NCI-H2227 treated with DMSO at 0.1 percent for 48 hours (cell line): ENCODE data around the gene INPP4B.

Source experiments
- DNase-seq: peaks from one replicate; lab custom pipeline; 2025; lab: John Stamatoyannopoulos, UW

Gene INPP4B

DNA sequence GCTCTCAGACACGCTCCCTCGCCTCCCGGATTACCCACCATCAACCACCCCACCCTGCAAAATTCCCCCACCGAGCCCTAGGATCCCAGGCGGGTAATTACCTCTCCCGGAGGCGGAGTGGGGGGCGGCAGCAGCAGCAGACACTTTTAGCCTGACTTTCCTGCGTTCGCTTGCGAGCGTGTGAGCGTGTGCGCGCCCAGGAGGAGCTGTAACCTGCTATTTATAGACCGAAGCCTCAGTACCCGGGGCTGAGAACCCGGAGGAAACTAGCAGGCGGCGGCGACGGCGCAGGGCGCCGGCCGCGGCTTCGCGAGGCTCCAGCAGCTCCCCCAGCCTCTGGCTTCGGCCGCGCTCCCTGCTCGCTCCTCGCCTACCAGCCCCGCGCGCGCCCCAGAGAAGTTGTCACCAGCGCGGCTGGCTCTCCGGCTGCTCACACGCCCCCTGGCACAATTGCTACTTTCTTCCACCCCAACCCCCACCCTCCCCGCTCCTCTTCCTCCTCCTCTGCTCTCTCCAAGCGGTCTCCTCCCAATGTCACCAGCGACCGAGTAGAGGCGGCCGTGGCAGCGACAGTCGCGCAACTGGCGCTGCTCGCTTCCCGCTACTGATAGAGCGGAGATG lies at the start of gene INPP4B:
TSS of gene INPP4B (minus strand) at position 194 of the 621 bp plus-strand sequence.
- no peak for DNase-seq

- no peak for DNase-seq
Measured at GRCh38 chr4:142893012-142893411, 46.9 kb upstream of the INPP4B start.

GRCh38 chr4:142886566-142886965 lies 40.5 kb upstream of the INPP4B start:
- DNase-seq = no peak

- no peak for DNase-seq
Measured at GRCh38 chr4:142883040-142883832, 37.1 kb upstream of the INPP4B start.

DNA sequence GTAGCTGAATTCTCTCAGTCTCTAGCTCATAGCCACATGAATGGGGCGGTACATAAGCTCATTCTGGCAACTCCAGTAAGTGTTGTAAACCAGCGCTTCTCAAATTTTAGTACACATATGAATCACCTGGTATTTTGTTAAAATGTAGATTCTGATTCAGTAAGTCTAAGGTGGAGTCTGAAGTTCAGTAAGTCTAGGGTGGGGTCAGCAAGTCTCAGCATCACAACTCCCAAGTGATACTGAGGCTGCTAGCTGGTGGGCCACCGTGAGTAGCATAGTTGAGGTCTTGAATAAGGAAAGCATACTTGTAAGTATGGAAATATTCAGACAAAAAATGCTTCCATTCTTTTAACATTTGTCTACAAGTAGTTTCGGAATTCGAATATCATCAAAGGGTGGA lies 36.1 kb upstream of the INPP4B start:
- DNase-seq = no peak

GRCh38 chr4:142881331-142881730 lies 35.2 kb upstream of the INPP4B start:
- DNase-seq = no peak

- no peak for DNase-seq
Measured at GRCh38 chr4:142875117-142875516, 29.0 kb upstream of the INPP4B start.

DNA sequence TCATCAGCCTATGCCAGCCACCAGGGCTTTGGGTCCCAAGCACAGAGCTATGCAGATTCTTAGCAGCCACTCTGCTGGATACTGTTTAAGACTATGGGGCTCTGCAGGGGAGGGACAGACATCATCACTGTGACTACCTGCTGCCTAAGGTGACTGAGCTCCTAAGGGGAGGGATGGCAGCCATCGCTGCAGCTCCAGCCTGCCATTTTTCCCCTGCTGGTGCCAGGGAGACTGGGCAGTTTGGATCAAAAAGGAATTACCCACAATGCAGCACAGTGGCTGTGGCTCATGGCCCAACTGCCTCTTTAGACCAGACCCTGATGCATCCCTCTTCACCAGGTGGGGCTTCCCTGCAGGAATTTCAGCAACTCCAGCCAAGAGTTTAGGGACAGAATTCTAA lies 28.6 kb upstream of the INPP4B start:
- no peak for DNase-seq

DNA sequence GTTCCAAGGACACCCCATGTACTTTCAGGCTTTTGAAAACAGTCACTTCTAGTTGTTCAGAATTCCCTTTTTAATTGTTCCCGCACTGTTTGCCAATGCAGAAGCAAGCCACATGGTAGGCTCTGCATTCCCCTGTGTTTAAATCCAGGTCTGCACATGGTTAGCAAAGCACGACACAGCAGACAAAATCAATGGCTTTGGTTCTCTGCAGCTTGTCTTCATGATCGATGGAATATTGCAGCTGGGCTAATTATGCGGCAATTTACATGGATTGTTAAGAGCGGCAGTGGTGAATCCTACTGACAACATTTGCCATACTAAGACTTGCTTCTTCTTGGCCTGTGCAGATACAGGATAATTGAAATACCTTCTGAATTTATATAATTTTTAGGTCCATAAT lies 20.6 kb upstream of the INPP4B start:
- DNase-seq = no peak

- no peak for DNase-seq
Measured at GRCh38 chr4:142861351-142861750, 15.2 kb upstream of the INPP4B start.

DNA sequence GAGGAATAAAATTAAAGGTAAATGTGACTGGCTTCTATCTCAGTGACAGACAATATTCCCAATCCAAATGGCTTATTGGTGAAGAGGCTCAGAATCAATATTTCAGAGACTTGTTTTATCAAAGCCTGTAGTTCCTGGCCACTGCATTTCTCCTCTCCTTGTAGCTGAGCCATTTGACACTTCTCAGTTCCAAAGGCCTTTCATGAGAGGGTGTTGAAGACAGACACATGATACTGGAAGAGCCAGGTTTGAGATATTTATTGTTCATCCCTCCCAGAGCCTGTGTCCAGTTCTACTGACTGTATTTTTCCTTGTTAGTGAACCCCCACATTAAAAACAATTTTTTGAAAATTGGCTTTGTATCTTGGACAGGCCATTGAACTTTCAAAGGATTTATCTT lies 12.9 kb upstream of the INPP4B start:
- DNase-seq = no peak

- no peak for DNase-seq
Measured at GRCh38 chr4:142858446-142858845, 12.3 kb upstream of the INPP4B start.

DNA sequence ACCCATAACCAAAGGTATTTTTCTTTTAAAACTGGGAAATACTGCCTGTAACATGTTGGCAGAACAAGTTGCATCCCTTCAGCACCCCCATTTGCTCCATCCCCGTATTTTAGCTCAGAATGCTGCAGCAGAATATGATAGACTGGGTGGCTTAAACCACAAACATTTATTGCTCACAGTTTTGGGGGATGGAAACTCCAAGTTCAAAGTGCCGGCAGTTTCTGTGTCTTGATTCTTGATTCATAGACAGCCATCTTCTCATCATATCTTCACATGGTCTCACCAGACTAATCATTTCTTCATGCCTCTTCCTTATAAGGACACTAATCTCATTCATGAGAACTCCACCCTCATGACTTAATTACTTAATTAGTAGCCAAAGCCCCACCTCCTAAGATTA lies 10.5 kb upstream of the INPP4B start:
- no peak for DNase-seq

GRCh38 chr4:142850478-142850877 lies 4.4 kb upstream of the INPP4B start:
- no peak for DNase-seq

- no peak for DNase-seq
Measured at GRCh38 chr4:142846729-142847596, 862 bp upstream of the INPP4B start.

DNA sequence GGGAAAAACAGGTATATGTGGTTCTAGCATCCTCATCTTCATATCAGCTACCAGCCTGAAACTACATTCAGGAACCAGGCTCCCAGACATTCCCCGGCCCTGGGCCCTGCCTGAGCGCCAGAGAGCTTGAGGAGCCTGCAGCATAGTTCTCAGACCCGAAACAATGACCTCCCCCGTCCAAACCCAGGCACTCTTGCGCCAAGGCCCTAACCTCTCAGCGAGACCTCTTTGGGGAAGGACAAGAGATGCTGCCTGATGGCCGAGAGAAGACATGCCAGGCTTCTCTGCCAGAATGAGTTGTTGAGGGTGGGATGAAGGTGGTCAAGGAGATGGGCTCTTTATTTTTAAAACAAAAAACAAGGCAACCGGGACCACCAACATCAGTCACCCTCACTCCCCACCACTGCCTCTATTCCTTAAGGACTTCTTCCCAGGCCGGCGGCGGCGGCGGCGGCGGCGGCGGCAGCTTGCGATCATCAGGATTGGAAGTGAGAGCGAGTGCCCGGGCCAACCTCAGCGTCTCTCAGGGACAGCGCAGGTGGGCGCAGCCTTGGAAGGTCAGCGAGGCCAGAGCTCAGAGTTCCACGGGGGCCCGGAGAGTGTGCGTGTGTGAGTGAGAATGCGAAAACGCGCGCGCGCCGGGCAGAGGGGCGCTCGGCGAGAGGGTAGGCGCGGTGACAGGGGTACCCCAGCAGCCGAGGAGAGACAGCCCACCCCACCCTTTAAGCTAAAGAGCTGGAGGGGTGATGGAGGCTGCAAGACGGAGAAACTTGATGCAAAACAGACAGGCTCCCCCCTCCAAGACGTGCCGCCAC lies 601 bp downstream of the INPP4B start:
- DNase-seq = no peak

DNA sequence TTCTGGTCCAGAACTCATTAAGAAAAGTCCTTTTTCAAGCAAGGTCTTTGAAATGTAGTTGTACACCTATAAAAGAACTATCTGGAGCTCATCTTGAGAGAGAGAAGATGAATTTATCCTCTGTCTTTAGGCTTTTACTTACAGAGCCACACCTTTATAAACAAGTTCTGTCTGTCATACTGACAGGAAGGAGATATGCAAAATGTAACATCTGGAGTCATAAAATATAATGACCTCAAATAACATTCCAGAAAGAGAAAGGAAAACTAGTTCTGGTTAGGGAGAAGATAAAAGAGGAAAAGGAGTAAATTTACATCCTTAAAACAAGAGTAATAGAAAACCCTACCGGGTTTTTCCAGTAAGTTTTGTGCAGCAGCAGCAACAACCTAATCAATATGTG lies 1.3 kb downstream of the INPP4B start:
- no peak for DNase-seq

- no peak for DNase-seq
Measured at GRCh38 chr4:142840516-142841123, 5.5 kb downstream of the INPP4B start.

DNA sequence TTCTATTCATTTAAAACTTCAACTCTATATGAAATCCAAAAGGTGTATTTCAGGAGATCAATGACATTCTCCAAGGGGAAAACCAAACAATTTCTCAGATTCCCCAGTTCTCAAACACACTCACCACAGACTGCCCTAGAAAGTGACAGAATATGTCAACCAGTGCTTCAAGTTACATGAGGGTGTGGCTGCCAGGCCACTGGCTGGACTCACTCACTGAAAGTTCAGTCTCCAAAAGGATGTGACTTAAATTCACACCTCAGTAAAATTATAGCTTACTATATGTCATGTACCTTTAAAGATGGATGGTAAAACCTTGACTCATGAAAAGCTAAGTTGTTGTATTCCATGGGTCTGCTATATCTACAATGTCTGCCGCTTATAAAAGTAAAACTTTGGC lies 7.3 kb downstream of the INPP4B start:
- no peak for DNase-seq

DNA sequence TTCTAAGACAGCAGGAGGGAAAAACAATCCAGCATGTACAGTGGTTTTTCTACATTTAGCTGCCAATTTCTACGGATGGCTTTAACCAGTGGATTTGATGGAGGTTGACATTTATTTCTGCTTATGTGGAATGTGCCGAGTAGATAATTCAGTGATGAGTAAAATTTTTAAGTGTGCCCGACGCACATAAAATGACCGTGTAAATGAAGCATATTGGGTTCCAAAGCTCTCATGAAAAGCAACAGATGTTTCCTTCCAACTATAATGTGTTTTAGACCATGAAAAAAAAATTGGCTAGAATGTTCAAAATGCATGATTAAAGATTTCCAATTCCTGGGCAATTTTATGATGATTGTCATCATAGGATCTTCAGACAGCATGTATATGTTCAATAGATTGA lies 14.1 kb downstream of the INPP4B start:
- DNase-seq = no peak

DNA sequence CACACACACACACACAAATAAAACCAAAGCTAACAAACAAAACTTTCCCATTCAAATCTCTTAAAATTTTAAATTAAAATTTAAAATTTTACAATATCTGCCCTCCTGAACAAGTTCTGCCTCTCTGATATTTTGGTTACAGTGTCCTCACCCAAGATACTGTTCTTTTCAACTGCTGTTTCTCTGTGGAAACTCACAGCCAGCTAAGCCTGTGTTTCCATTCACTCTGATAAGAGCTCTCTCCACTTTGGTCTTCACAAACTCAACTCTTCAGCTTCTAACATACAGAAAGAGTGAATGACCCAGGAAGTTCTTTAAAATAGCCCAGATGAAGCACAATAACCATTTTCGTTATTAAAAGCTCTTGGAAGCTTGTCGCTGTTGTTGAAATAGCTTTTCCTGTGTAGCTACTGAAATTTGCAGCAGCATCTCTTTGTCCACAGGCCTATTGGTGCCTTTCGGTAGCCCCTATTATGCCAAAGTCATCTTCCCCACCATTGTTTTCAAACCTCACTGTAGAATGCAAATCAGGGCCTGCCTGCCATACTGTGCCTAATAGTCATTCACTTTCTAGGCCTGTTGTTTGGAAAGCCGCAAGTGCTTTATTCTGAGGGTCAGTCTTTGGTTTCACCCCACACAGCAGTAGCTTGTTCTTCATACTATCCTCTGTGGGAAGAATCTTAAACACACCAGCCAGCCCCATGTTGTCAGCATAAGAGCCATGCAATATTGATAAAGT lies 19.4 kb downstream of the INPP4B start:
- DNase-seq = no peak
